GM18951 (cell line): ENCODE data around the gene RPUSD1.

ENCODE experiments used
- POLR2A ChIP-seq: IDR thresholded peaks from 4 replicates; pipeline ENCODE4 v1.6.1; 2011; ENCODE audit warnings: mild to moderate bottlenecking; ENCODE audit not compliant: insufficient read length, insufficient read depth; ENCODE audit errors: extremely low read depth
- in situ Hi-C: fragments of 300-500 bp; cut with MboI; formaldehyde crosslinking; loops from one replicate; pipeline ENCODE4 v1.12.0; 2022; ENCODE audit warnings: low sequenced_read_pairs, mixed read lengths, inconsistent platforms; ENCODE audit not compliant: unreplicated experiment

RPUSD1 gene

GRCh38 chr16:814974-815373 is 26.8 kb upstream of the RPUSD1 start:
- no peak for TF ChIP-seq POLR2A
- in situ Hi-C loops: no loop called here

- no peak for TF ChIP-seq POLR2A
- in situ Hi-C loops: no loop called here
These were observed 25.8 kb upstream of the RPUSD1 start for GRCh38 chr16:813916-814412.

GRCh38 chr16:813204-813915 is 25.2 kb upstream of the RPUSD1 start:
- in situ Hi-C loops: no loop called here

GRCh38 chr16:808085-808386 is 19.9 kb upstream of the RPUSD1 start:
- in situ Hi-C loops: no loop called here
- TF ChIP-seq POLR2A: no peak

More at GRCh38 chr16:813204-813915, 25.2 kb upstream of the RPUSD1 start:
- TF ChIP-seq POLR2A: no peak

- TF ChIP-seq POLR2A: peak; percentile 88
- in situ Hi-C loops: no loop called here
These were observed 19.3 kb upstream of the RPUSD1 start for GRCh38 chr16:807347-808084.

GRCh38 chr16:805474-805873 is 17.3 kb upstream of the RPUSD1 start:
- peak; percentile 13 for TF ChIP-seq POLR2A
- in situ Hi-C loops: no loop called here

GRCh38 chr16:804193-805048 is 16.2 kb upstream of the RPUSD1 start:
- in situ Hi-C loops: no loop called here
- no peak for TF ChIP-seq POLR2A

- in situ Hi-C loops: no loop called here
- no peak for TF ChIP-seq POLR2A
These were observed 15.5 kb upstream of the RPUSD1 start for GRCh38 chr16:803754-804080.

GRCh38 chr16:802914-803753 is 15.0 kb upstream of the RPUSD1 start:
- in situ Hi-C loops: no loop called here
- no peak for TF ChIP-seq POLR2A

GRCh38 chr16:802461-802860 is 14.3 kb upstream of the RPUSD1 start:
- in situ Hi-C loops: no loop called here
- TF ChIP-seq POLR2A: no peak

GRCh38 chr16:801584-802363 is 13.6 kb upstream of the RPUSD1 start:
- in situ Hi-C loops: no loop called here

More at GRCh38 chr16:801584-802363, 13.6 kb upstream of the RPUSD1 start:
- no peak for TF ChIP-seq POLR2A
